OCI-LY7 (cell line): Measurements from ENCODE around the gene RAB11B. TPM values are rescaled to one million over a fixed set of nuclear protein-coding genes. Genes with fewer than 3 reads are reported as not detected.

Experiments
- BruUV-seq: library from RNA; stranded (reverse); fragments of 400-500 nt; replicated peaks from 2 replicates; lab custom pipeline; 2021; lab: Mats Ljungman, UMichigan
- CTCF ChIA-PET: fragments of 300-600 bp; sonication (Branson Sonifier 250); formaldehyde crosslinking; loops from one replicate; lab custom pipeline; 2022; ENCODE audit warnings: antibody characterized with exemption; ENCODE audit not compliant: unreplicated experiment; lab: Charles Lee
- POLR2A ChIA-PET: fragments of 300-600 bp; sonication (Branson Sonifier 250); formaldehyde crosslinking; loops from one replicate; lab custom pipeline; 2022; ENCODE audit warnings: antibody characterized with exemption; lab: Charles Lee
- DNase-seq: peaks from one replicate; pipeline ENCODE4 v3.0.0-alpha.2; 2015; ENCODE audit warnings: low spot score
- H2AFZ ChIP-seq: fragments of 200-600 bp; sonication (generic), shearing (Covaris generic); 2 replicates; pipeline ENCODE4 v1.6.1; 2014; ENCODE audit warnings: mild to moderate bottlenecking, antibody characterized with exemption, low read length, moderate library complexity
- H3K27ac ChIP-seq: fragments of 200-600 bp; sonication (generic); 2 replicates; pipeline ENCODE4 v1.5.1; 2014; ENCODE audit warnings: mixed run types, low read depth, mild to moderate bottlenecking, moderate library complexity, low read length, inconsistent platforms; ENCODE audit not compliant: poor library complexity, severe bottlenecking
- H3K36me3 ChIP-seq: fragments of 200-600 bp; sonication (generic); 2 replicates; pipeline ENCODE4 v1.6.1; 2014; ENCODE audit warnings: mild to moderate bottlenecking, antibody characterized with exemption, low read length, moderate library complexity, mixed read lengths; ENCODE audit not compliant: insufficient read depth
- H3K4me1 ChIP-seq: fragments of 200-600 bp; sonication (generic); 2 replicates; pipeline ENCODE4 v1.5.1; 2014; ENCODE audit warnings: mild to moderate bottlenecking, low read length; ENCODE audit not compliant: insufficient read depth, poor library complexity, severe bottlenecking
- H3K4me2 ChIP-seq: fragments of 200-600 bp; sonication (generic); 2 replicates; pipeline ENCODE4 v1.6.1; 2014; ENCODE audit warnings: mild to moderate bottlenecking, low read length
- H3K4me3 ChIP-seq: fragments of 200-600 bp; sonication (generic); 2 replicates; pipeline ENCODE4 v1.5.1; 2014; ENCODE audit warnings: mild to moderate bottlenecking, low read depth, low read length; ENCODE audit not compliant: poor library complexity, severe bottlenecking
- H3K79me2 ChIP-seq: fragments of 200-600 bp; sonication (generic); 2 replicates; pipeline ENCODE4 v1.6.1; 2016; ENCODE audit warnings: low read depth, mild to moderate bottlenecking, low read length, moderate library complexity, mixed read lengths; ENCODE audit not compliant: insufficient read depth
- H3K9me2 ChIP-seq: fragments of 200-600 bp; sonication (generic); 2 replicates; pipeline ENCODE4 v1.6.1; 2016; ENCODE audit warnings: mild to moderate bottlenecking, low read length, mixed read lengths; ENCODE audit not compliant: insufficient read depth
- H3K9me3 ChIP-seq: fragments of 200-600 bp; sonication (generic); 2 replicates; pipeline ENCODE4 v1.6.1; 2014; ENCODE audit warnings: mild to moderate bottlenecking, mixed run types, low read length, mixed read lengths
- H4K20me1 ChIP-seq: fragments of 200-600 bp; sonication (generic); 2 replicates; pipeline ENCODE4 v1.6.1; 2014; ENCODE audit warnings: mild to moderate bottlenecking, antibody characterized with exemption, low read length, moderate library complexity, mixed read lengths; ENCODE audit not compliant: insufficient read depth
- EZH2phosphoT487 ChIP-seq: fragments of 200-600 bp; sonication (generic); IDR thresholded peaks from 2 replicates; pipeline ENCODE4 v1.6.1; 2018; ENCODE audit warnings: low read depth, borderline replicate concordance, mild to moderate bottlenecking, mixed run types, antibody characterized with exemption, low read length, moderate library complexity, mixed read lengths
- intact Hi-C: fragments of 100-400 bp; cut with micrococcal nuclease; formaldehyde crosslinking; loops from one replicate; pipeline ENCODE4 v1.10.0; 2022; ENCODE audit not compliant: unreplicated experiment
- total RNA-seq, 2 experiments: library from RNA; depleted of rRNA in 1 of 2; stranded (reverse); fragments of >200 nt in 1 of 2; shearing (Covaris generic) in 1 of 2; gene quantifications; 2 replicates each; pipeline ENCODE4 v1.2.3, GENCODE V29; 2014 to 2022
- TF ChIP-seq, protein P1 (sequence below): fragments of 200-600 bp; sonication (generic); conservative IDR thresholded peaks from 2 replicates; pipeline ENCODE4 v1.5.1; 2014; ENCODE audit warnings: mild to moderate bottlenecking, antibody characterized with exemption, low read length, moderate library complexity, mixed read lengths

The RAB11B gene
- total RNA-seq, 2 experiments from 2014 or later: 24.5 to 84.9 TPM

DNA sequence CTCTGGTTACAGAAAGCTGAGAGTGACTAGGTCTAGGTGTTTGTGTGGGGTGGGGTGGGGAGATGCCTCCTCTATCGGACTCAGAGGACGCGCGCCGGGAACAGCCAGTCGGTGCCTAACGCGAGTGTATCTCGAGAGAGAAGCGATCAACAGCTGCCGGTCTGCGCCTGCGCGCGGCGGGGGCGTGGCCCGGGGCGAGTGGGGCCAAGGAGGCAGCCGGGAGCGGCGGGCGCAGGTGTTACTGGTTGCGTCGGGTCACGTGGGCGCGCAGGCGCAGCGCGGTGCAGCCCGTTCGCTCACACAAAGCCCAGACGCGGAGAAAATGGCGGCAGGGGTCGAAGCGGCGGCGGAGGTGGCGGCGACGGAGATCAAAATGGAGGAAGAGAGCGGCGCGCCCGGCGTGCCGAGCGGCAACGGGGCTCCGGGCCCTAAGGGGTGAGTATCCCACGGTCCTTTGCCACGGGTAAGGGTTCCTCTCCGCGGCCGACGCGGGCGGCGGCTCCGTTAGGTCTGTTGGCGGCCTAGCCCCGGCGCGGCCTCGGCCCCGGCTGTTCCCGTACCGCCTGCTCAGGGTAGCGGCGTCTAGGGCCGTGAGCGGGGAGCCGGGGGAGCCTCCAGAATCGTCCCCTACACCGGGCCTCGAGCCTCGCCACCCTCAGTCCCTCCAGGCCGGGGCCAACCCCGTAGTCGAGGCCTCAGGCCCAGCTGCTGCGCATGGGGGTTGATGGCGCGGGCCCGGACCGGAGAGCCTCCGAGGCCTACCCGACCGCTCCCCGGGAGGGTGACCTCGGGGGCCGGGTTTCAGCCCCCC is 54.7 kb downstream of the RAB11B start, which contains the start of gene HNRNPM:
HNRNPM (plus strand) TSS at position 299 of the 811 bp plus-strand sequence; CDS start at position 323, 24 bp downstream.
- H3K4me2 ChIP-seq: peak within 1 kb of the TSS; percentile 88
- peaks cover 38% of the 10 kb centered on the region for H3K36me3 ChIP-seq
- peaks cover 51% of the 10 kb centered on the region for H3K79me2 ChIP-seq
- H3K9me3 ChIP-seq: no peaks in the 10 kb centered on the region
- intact Hi-C loops: loop anchor here (1.0 kb wide), 2 partner anchors 29 to 32 kb away; partner anchors contain the start of gene MARCHF2
- no TSS peak for BruUV-seq
- H4K20me1 ChIP-seq: peaks cover 29% of the 10 kb centered on the region
- peak within 1 kb of the TSS; percentile 83 for H3K27ac ChIP-seq
- TF ChIP-seq, protein P1, sequence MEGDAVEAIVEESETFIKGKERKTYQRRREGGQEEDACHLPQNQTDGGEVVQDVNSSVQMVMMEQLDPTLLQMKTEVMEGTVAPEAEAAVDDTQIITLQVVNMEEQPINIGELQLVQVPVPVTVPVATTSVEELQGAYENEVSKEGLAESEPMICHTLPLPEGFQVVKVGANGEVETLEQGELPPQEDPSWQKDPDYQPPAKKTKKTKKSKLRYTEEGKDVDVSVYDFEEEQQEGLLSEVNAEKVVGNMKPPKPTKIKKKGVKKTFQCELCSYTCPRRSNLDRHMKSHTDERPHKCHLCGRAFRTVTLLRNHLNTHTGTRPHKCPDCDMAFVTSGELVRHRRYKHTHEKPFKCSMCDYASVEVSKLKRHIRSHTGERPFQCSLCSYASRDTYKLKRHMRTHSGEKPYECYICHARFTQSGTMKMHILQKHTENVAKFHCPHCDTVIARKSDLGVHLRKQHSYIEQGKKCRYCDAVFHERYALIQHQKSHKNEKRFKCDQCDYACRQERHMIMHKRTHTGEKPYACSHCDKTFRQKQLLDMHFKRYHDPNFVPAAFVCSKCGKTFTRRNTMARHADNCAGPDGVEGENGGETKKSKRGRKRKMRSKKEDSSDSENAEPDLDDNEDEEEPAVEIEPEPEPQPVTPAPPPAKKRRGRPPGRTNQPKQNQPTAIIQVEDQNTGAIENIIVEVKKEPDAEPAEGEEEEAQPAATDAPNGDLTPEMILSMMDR: no peak
- no peak for TF ChIP-seq EZH2phosphoT487
- peaks cover 41% of the 10 kb centered on the region for H3K4me1 ChIP-seq
- ChIA-PET CTCF (no interaction called here), POLR2A (interaction anchor here (0.6 to 1.3 kb wide), 6 partner anchors 8 to 234 kb away, joined by 3 to 6 read pairs (median 4); no protein-coding TSS in a partner anchor)
- H3K9me2 ChIP-seq: no peaks in the 10 kb centered on the region
- H3K4me3 ChIP-seq: peak within 1 kb of the TSS; percentile 96
- peak within 1 kb of the TSS; percentile 95 for H2AFZ ChIP-seq
- peak; percentile 98 for DNase-seq

DNA sequence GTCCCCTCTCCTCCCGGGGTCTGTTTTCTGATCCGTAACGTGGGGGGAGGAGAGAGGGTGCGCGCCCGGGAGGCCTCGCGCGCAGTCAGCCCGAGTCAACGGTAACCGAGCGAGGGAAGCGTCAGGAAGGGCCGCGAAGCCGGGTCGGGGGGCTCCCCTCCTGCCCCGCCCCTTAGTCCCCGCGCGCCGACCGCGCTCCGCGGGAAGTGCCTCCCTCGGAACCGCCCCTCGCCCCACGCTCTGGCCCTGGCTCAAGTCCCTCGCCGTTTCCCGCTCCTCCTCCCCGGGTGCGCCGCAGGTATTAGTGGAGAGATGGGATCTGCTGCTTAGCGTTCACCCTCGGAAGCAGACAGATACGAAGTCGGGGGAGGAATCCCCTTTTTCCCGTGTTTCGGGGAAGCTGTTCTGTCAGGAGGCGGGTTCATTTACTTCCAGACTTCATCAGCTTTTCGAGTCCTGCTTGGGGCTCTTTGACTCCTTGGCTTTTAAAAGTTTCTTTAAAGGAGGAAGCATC is 55.4 kb downstream of the RAB11B start:
- H3K36me3 ChIP-seq: peaks cover 43% of the 10 kb centered on the region
- H3K4me3 ChIP-seq: peak overlapping the region; percentile 96
- no TSS peak for BruUV-seq
- H3K9me2 ChIP-seq: no peaks in the 10 kb centered on the region
- H3K4me2 ChIP-seq: peak overlapping the region; percentile 88
- peaks cover 58% of the 10 kb centered on the region for H3K79me2 ChIP-seq
- H2AFZ ChIP-seq: no peak overlapping the region
- H3K4me1 ChIP-seq: peaks cover 46% of the 10 kb centered on the region
- no peaks in the 10 kb centered on the region for H3K9me3 ChIP-seq
- H3K27ac ChIP-seq: peak overlapping the region; percentile 83
- POLR2A ChIA-PET: interaction anchor here (1.3 to 1.5 kb wide), 2 partner anchors 32 to 68 kb away, joined by 3 to 16 read pairs; partner anchors contain the start of genes MARCHF2 and ZNF414
- peaks cover 34% of the 10 kb centered on the region for H4K20me1 ChIP-seq
- intact Hi-C loops: no loop called here
- TF ChIP-seq EZH2phosphoT487: no peak
- TF ChIP-seq, protein P1: no peak
- CTCF ChIA-PET: no interaction called here
- DNase-seq: peak; percentile 53
